Measurements from ENCODE around the gene DDX1.
"Not testable (repeated sequence)": the region's sequence is repeated elsewhere in the genome, so short reads cannot be mapped to it uniquely, and the experiment has no call there.

Gene DDX1

DNA sequence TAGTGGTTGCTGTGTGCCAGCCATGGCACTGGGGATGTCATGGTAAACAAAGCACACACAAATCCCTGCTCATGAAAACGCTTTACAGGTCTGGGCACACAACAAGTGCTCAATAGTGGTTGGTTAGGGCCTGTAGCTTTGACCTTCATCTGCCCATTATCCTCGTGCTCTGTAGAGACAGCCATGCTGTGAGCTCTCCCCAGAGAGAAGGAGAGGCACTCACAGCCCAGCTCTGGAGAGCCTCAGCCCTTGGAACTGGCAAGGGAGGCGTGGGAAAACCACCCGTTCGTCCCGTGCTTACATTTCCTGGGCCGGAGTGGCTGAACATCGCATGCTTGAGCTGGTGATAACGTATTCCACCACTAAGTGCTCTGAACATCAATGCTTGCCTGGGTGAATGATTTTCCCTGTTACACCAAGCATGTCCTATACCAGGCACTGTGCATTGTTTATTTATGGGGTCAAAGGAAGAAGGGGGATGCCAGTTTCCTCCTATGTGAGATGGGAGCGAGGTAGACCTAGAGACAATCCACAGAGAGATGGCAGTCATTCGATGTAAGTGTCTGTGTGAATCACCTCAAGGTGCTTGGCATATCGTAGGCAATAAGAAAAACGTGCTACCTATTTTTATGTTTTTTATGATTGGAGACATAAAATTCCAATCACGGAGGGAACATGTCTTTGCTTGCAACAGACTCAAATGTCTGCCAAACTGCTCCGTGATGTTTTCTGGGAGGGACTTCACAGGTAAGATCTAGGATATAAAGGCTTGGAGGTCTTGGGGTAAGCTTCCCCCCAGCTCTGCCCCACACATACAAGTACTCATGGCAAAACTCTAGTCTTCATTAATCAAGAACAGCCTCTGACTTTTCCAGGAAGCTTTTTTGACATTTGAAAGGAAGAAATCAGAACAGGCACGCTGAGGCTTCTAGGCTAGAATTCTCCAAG, 75.5 kb downstream of the DDX1 start:
- DNase-seq, result no peak

DNA sequence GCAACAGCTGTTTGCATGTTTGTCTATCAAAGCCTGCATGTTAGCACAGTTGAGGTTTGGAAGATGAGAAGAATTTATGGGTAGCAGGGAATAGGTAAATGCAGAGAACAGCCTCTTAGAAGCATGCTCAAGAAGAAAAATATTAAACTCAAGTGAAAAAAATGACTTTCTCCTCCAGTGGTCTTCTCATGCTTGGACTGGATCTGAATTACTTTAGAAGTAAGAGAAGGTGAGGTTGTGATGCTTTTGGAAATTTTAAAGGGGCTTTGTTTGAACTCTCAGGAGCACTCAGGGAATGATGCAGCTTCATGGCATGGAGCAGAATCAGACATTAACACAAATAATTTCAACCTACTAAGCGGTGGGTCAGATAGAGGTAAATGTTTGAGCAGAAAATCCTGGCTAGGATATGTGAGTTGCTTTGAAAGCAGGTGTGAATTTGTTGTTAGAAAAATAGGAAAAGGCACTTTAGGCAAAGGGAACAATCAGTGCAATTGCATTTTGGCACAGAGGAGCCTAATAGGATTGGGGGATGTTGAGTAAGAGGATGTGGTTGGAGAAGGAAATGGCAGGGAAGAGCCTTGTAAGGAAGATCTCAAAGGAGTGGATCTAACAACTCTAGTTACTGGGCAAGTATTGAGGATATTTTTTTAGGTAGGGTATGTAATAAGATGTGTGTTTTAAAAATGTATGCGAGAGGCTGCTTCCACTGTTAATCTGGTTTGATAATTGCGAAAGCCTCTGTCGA, 76.3 kb downstream of the DDX1 start:
- peak; percentile 58 for DNase-seq

- no peak for DNase-seq
Observed at GRCh38 chr2:15668611-15669305, 77.1 kb downstream of the DDX1 start.

GRCh38 chr2:15669375-15669910, 77.8 kb downstream of the DDX1 start:
- no peak for DNase-seq

DNA sequence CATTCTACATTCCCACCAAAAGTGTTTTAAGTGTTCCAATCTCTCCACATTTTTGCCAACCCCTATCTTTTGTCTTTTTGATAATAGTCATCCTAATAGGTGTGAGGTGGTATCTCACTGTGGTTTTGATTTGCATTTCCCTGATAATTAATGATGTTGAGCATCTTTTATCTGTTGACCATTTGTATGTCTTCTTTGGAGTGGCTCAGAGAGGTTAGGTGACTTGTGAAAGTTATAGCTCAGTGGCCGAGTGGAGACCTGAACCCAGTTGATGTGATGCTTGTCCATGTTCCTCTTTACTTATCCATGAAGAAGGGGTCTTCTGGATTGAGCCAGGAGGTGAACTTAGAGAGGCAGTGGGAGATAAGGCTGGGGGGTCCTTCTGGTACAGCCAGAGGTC, 78.8 kb downstream of the DDX1 start:
- no peak for DNase-seq

GRCh38 chr2:15670981-15671380, 79.3 kb downstream of the DDX1 start:
- no peak for DNase-seq

GRCh38 chr2:15671409-15671808, 79.7 kb downstream of the DDX1 start:
- DNase-seq, result no peak

DNA sequence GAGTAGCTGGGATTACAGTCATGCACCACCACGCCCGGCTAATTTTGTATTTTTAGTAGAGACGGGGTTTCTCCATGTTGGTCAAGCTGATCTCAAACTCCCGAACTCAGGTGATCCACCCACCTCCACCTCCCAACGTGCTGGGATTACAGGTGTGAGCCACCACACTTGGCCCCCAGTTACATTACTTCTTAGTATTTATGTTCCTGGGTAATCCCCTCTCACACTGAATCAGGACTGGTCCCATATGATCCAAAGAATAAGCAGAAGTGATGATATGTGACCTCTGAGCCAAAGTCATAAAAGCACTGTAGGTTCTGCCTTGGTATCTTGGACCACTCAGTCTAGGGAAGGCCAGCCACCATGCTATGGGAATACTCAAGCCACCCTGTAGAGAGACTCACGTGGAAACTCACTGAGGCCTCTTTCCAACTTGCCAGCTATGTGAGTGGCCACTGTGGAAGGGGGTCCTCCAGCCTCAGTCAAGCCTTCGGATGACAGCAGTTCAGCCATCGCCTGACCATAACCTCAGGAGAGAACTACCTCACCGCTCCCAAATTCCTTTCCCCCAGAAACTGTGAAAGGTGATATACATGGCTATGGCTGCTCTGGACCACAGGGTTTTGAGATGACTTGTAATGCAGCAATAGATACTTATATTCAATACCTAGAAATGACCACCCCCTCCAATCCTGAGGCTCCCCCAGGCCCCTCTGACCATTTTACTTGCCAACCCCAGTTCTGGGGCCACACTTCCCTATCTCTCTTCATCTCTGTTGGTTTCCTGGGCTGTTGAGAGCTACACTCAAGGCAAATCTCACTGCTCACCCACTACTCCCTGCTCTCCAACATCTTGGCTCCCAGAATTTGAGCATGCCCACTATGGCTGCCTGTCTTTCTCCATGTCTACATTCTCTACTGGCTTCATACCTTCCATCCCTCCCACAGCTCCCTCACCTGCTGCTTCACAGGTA, 80.5 kb downstream of the DDX1 start:
- DNase-seq, result no peak

DNA sequence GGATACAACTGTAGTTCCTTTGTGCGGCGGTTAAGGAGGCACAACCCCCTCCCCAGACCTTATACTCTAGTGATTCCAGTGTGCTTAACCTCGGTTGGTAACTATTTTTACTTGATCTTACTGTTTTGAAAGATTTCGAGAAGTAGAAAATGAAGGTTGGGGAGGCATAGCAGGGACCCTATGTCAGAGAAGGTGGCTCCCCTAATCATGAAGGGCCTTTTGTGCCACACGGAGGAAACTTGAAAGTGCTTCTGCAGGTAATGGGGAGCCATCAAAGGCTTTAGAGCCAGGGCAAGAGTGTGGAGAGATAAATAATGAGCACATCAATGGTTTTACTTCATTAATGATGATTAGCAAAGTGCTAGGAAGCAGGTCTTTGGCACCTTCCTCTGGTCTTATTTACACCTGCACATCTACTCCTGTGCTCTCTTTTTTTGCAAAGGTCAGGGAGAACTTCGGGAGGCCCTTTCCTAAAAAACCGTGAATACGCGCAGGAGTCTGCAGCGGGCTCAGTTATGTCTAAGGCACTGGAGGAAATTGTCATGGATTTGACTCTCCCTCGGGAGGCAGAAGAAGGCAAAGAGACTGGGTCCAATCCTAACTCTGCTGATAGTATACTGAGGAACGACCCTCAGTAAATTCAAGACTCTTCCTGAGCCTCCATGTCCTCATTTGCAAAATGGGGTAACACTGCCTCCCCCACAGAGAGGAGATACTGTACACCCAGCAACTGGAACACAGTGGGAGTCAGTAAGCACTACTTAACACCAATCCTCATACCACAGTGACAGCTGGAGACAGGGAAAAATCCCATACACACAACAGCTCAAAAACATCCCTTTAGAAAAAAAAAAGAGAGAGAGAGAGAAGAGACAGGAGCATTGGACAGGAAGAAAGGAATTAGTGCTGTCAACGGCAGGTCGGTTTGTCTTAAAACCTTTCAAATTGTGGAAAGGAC, 81.6 kb downstream of the DDX1 start:
- no peak for DNase-seq

- DNase-seq, result peak; percentile 95
Observed at GRCh38 chr2:15673919-15674636, 82.4 kb downstream of the DDX1 start.

- DNase-seq, result peak; percentile 99
Observed at GRCh38 chr2:15674637-15675455, 83.2 kb downstream of the DDX1 start.

DNA sequence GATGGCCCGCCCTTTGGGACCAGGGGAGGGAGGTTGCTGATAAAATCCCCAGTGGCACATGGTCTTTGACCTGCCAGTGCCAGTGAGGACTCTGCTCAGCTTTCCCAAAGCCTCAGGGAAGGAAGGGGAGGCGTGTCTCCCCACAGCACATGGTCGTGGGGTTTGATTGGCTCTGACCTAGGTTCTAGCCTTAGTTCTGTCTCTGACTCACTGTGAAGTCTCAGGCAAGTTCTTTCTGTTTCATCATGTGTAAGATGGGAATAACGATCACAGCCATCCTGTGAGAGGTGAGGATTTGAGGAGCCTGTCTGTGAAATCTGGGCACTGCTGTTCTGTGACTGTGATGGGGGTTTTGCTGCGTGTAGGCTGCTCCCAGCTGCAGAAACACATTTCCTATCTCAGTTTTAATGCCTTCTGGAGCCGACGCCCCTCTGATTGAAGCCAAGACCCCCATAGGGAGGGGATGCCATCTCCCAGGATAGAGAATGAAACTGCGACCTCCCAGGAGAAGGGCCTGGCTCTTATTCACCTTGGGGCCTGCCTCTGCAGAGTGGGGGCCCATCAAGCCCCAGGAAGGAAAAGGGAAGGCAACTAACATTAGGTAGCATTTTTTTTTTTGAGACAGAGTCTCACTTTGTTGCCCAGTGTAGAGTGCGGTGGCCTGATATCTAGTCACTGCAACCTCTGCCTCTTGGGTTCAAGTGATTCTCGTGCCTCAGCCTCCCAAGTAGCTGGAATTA, 84.0 kb downstream of the DDX1 start:
- peak; percentile 96 for DNase-seq

GRCh38 chr2:15677141-15677843, 85.6 kb downstream of the DDX1 start:
- no peak for DNase-seq

- no peak for DNase-seq
Observed at GRCh38 chr2:15678346-15678745, 86.7 kb downstream of the DDX1 start.

DNA sequence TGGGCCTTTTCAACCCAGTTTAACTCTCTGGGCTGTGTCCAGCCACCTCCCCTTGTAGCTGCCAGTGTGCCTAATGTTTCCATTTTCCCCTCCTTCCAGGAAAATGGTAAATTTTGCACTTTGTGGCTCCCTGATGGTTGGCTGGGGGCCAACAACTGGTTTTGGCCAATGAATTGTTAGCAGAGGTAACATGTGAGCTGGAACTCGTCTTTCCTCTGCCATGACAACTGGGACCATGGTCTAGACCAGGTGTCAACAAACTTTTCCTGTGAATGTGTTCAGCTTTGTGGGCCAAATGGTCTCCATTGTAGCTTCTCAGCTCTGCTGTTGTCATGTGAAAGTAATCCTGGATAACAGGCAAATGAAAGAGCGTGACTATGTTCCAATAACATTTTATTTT, 87.2 kb downstream of the DDX1 start:
- DNase-seq, result no peak

GRCh38 chr2:15679386-15679924, 87.8 kb downstream of the DDX1 start:
- DNase-seq, result no peak

DNA sequence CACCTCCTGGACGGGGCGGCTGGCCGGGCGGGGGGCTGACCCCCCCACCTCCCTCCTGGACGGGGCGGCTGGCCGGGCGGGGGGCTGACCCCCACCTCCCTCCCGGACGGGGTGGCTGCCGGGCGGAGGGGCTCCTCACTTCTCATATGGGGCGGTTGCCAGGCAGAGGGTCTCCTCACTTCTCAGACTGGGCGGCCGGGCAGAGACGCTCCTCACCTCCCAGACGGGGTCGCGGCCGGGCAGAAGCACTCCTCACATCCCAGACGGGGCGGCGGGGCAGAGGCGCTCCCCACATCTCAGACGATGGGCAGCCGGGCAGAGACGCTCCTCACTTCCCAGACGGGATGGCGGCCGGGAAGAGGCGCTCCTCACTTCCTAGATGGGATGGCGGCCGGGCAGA, 88.5 kb downstream of the DDX1 start:
- DNase-seq, result not testable (repeated sequence)
